B cell (primary cell): Measurements from ENCODE around the gene KRT14. TPM values are rescaled to one million over a fixed set of nuclear protein-coding genes. Genes with fewer than 3 reads are reported as not detected.

ENCODE experiments used
- ATAC-seq: fragments of 200-7000 bp; cut with Tn5 transposase; one replicate; pipeline ENCODE4 v1.10.0; 2021; ENCODE audit warnings: low read depth, mild to moderate bottlenecking, moderate number of reproducible peaks, moderate library complexity
- CTCF ChIA-PET: fragments of 350-600 bp; sonication (Branson Sonifier 250); formaldehyde crosslinking; loops from one replicate; lab custom pipeline; 2021; ENCODE audit warnings: antibody characterized with exemption, inconsistent platforms; lab: Charles Lee
- POLR2A ChIA-PET: fragments of 350-600 bp; sonication (Branson Sonifier 250); formaldehyde crosslinking; loops from one replicate; lab custom pipeline; 2021; ENCODE audit warnings: antibody characterized with exemption; lab: Charles Lee
- DNase-seq: peaks from one replicate; pipeline ENCODE4 v3.0.0; 2013
- H2AFZ ChIP-seq: 2 replicates; pipeline ENCODE4 v1.6.1; 2012; ENCODE audit warnings: mild to moderate bottlenecking, low read depth, low read length; ENCODE audit not compliant: insufficient read depth, poor library complexity, severe bottlenecking
- H3K27ac ChIP-seq, 2 donors: 1 replicate in 1 of 2; 2 replicates in 1 of 2; pipeline ENCODE4 v1.5.1; 2012 to 2013; ENCODE audit warnings: low read length in 2 of 2, mild to moderate bottlenecking in 2 of 2, moderate library complexity in 1 of 2
- H3K27me3 ChIP-seq, 4 experiments: fragments of 200-600 bp in 1 of 4; sonication (generic) in 1 of 4; replicated peaks in 1 of 4; 1 replicate in 2 of 4; 2 replicates in 2 of 4; pipeline versions ENCODE4 v1.6.1 to v1.7.0; 2013 to 2016; ENCODE audit warnings: low read length in 3 of 4, mild to moderate bottlenecking in 2 of 4, mixed read lengths in 1 of 4, moderate library complexity in 1 of 4; ENCODE audit not compliant: insufficient read depth in 4 of 4, control insufficient read depth in 3 of 4; ENCODE audit errors: control extremely low read depth in 1 of 4
- H3K36me3 ChIP-seq, 2 experiments: replicated peaks in 1 of 2; 1 replicate in 1 of 2; 2 replicates in 1 of 2; pipeline versions ENCODE4 v1.6.1 to v1.7.1; 2013; ENCODE audit warnings: low read length in 1 of 2; ENCODE audit not compliant: insufficient read depth in 2 of 2, control insufficient read depth in 1 of 2; ENCODE audit errors: control extremely low read depth in 1 of 2, extremely low read depth in 1 of 2
- H3K4me1 ChIP-seq, 2 donors: fragments of 200-600 bp in 1 of 2; sonication (generic) in 1 of 2; 1 replicate in 1 of 2; 2 replicates in 1 of 2; pipeline versions ENCODE4 v1.5.1 to v1.6.1; 2013 to 2017; ENCODE audit warnings: low read length in 2 of 2; ENCODE audit not compliant: control insufficient read depth in 2 of 2, insufficient read depth in 2 of 2
- H3K4me2 ChIP-seq: replicated peaks from 2 replicates; pipeline ENCODE3; 2012; ENCODE audit warnings: mild to moderate bottlenecking, low read depth, low read length; ENCODE audit not compliant: poor library complexity, severe bottlenecking
- H3K4me3 ChIP-seq, 5 experiments: fragments of 200-600 bp in 1 of 5; sonication (generic) in 1 of 5; 1 replicate in 3 of 5; 2 replicates in 2 of 5; pipeline versions ENCODE4 v1.5.1 to v1.7.0; 2011 to 2016; ENCODE audit warnings: low read length in 4 of 5, mild to moderate bottlenecking in 4 of 5, low read depth in 2 of 5, control low read depth in 1 of 5, moderate library complexity in 1 of 5; ENCODE audit not compliant: insufficient read depth in 1 of 5; ENCODE audit errors: control extremely low read depth in 1 of 5, extremely low read depth in 1 of 5
- H3K79me2 ChIP-seq: fragments of 200-600 bp; sonication (generic); one replicate; pipeline ENCODE4 v1.6.0; 2016; ENCODE audit warnings: low read length; ENCODE audit not compliant: control insufficient read depth, insufficient read depth
- H3K9ac ChIP-seq: fragments of 200-600 bp; sonication (generic); 2 replicates; pipeline ENCODE4 v1.6.1; 2017; ENCODE audit warnings: mild to moderate bottlenecking, low read length, moderate library complexity
- H3K9me3 ChIP-seq, 3 donors: one replicate each; pipeline versions ENCODE4 v1.6.1 to v1.7.1; 2013; ENCODE audit warnings: low read length in 2 of 3; ENCODE audit not compliant: control insufficient read depth in 2 of 3, insufficient read depth in 1 of 3; ENCODE audit errors: control extremely low read depth in 1 of 3
- H4K20me1 ChIP-seq: 2 replicates; pipeline ENCODE4 v1.6.0; 2012; ENCODE audit warnings: mild to moderate bottlenecking, low read length; ENCODE audit not compliant: insufficient read depth, control insufficient read depth, poor library complexity, severe bottlenecking
- H3K27ac Mint-ChIP-seq: one replicate; pipeline ENCODE4 v1.8.0; 2021; ENCODE audit warnings: mixed read lengths
- H3K27me3 Mint-ChIP-seq: one replicate; pipeline ENCODE4 v1.8.0; 2021; ENCODE audit warnings: mixed read lengths
- H3K4me1 Mint-ChIP-seq: one replicate; pipeline ENCODE4 v1.8.0; 2021; ENCODE audit warnings: mixed read lengths
- H3K4me3 Mint-ChIP-seq: one replicate; pipeline ENCODE4 v1.8.0; 2021; ENCODE audit warnings: mixed read lengths
- H3K9me3 Mint-ChIP-seq: one replicate; pipeline ENCODE4 v1.8.0; 2022; ENCODE audit warnings: mixed read lengths; ENCODE audit not compliant: insufficient read depth
- CTCF ChIP-seq: fragments of 200-600 bp; IDR thresholded peaks from one replicate; pipeline ENCODE4 v1.8.0; 2022; ENCODE audit warnings: antibody characterized with exemption, mild to moderate bottlenecking
- EZH2 ChIP-seq: IDR thresholded peaks from 2 replicates; pipeline ENCODE4 v1.6.1; 2012; ENCODE audit warnings: borderline replicate concordance, low read depth, mild to moderate bottlenecking, moderate library complexity, low read length; ENCODE audit not compliant: insufficient read depth, poor library complexity, severe bottlenecking
- WGBS: methylation state at CpG from one replicate; pipeline ENCODE4 v1.1.5; 2013; ENCODE audit warnings: missing lambda C conversion rate; ENCODE audit not compliant: insufficient coverage; 5-methylcytosine and 5-hydroxymethylcytosine counted together
- intact Hi-C: fragments of 100-400 bp; cut with micrococcal nuclease; formaldehyde crosslinking; loops from one replicate; pipeline ENCODE4 v1.10.0; 2022
- polyA plus RNA-seq: library from polyadenylated mRNA; depleted of rRNA; stranded (reverse); fragments of >200 nt; gene quantifications from 2 replicates; pipeline ENCODE4 v1.2.3, GENCODE V29; 2012
- total RNA-seq, 2 donors: library from RNA; stranded (reverse); fragments of 120-200 nt in 1 of 2; gene quantifications; 1 replicate in 1 of 2; 2 replicates in 1 of 2; pipeline versions ENCODE4 v1.2.3 to v1.2.4, GENCODE V29; 2013 to 2022

The KRT14 gene
- total and polyA plus RNA-seq, 2 donors (not counting 1 experiment from before 2014, with no cell fraction given): not detected

GRCh38 chr17:41538565-41538991, 48.1 kb downstream of the KRT14 start:
- H3K27ac ChIP-seq: no peak overlapping the region
- no peaks in the 10 kb centered on the region for H4K20me1 ChIP-seq
- POLR2A ChIA-PET: no interaction called here
- Mint-ChIP-seq H3K9me3 (no peaks in the 10 kb centered on the region), H3K4me3 (no peak overlapping the region), H3K4me1 (no peaks in the 10 kb centered on the region), H3K27ac (no peak overlapping the region), H3K27me3 (peaks cover 36% of the 10 kb centered on the region)
- TF ChIP-seq EZH2 (no peak), CTCF (no peak)
- no peak overlapping the region for H3K4me2 ChIP-seq
- CTCF ChIA-PET: no interaction called here
- H3K27me3 ChIP-seq: peaks cover 0 to 12% (median 1%) of the 10 kb centered on the region in 4 experiments
- WGBS: 93% methylated on average over 5 of the region's 5 CpGs
- intact Hi-C loops: no loop called here
- H3K4me1 ChIP-seq: no peaks in the 10 kb centered on the region
- no peak overlapping the region for H3K4me3 ChIP-seq
- no peak overlapping the region for H3K9ac ChIP-seq
- DNase-seq (no peak), ATAC-seq (no peak)
- no peaks in the 10 kb centered on the region for H3K9me3 ChIP-seq
- no peaks in the 10 kb centered on the region for H3K79me2 ChIP-seq
- no peaks in the 10 kb centered on the region for H3K36me3 ChIP-seq
- no peak overlapping the region for H2AFZ ChIP-seq

GRCh38 chr17:41537990-41538389, 48.7 kb downstream of the KRT14 start:
- H3K4me3 Mint-ChIP-seq: no peak overlapping the region
- DNase-seq (no peak), ATAC-seq (no peak)
- H3K4me1 Mint-ChIP-seq: no peaks in the 10 kb centered on the region
- POLR2A ChIA-PET: no interaction called here
- Histone ChIP-seq H3K79me2 (no peaks in the 10 kb centered on the region), H3K9ac (no peak overlapping the region), H3K4me1 (no peaks in the 10 kb centered on the region), H3K4me2 (no peak overlapping the region), H2AFZ (no peak overlapping the region), H3K4me3 (no peak overlapping the region), H3K9me3 (no peaks in the 10 kb centered on the region), H3K27ac (no peak overlapping the region), H3K27me3 (peaks cover 0 to 12% (median 1%) of the 10 kb centered on the region in 4 experiments), H3K36me3 (no peaks in the 10 kb centered on the region), H4K20me1 (no peaks in the 10 kb centered on the region)
- CTCF ChIA-PET: no interaction called here
- intact Hi-C loops: no loop called here
- TF ChIP-seq CTCF: no peak
- TF ChIP-seq EZH2: no peak
- no peak overlapping the region for H3K27ac Mint-ChIP-seq
- WGBS: 63% methylated on average over 1 of the region's 9 CpGs
- H3K27me3 Mint-ChIP-seq: peaks cover 40% of the 10 kb centered on the region
- no peaks in the 10 kb centered on the region for H3K9me3 Mint-ChIP-seq
